ENCODE measurements around the gene ACOXL. TPM values are rescaled to one million over a fixed set of nuclear protein-coding genes. Genes with fewer than 3 reads are reported as not detected.

Gene ACOXL
- total and polyA plus RNA-seq, 9 of the 15 experiments (the other 6 are each of a cell fraction or from before 2014, with no cell fraction given), result 0.31 to 0.56 TPM; not detected in 7

DNA sequence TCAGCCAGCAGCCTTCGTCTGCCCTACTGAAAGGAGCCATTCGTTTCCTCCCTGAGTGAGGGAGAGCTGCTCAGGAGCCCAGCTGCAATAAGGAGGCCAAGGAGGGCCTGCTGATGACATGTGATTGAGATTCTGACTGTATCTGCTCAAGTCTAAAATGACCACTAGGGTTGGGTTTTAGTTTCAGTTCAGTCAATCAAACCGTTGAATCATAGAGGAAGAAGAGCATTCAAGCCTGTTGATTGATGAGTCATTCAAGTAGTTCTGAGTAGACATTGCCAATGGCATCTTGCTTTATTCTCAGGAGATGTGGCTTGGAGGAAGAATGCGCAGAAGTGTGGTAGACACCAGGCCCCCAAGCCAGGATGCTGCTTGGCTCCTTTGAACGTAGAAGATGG is 368.4 kb downstream of the ACOXL start (continued):
- TF ChIP-seq, protein P1, sequence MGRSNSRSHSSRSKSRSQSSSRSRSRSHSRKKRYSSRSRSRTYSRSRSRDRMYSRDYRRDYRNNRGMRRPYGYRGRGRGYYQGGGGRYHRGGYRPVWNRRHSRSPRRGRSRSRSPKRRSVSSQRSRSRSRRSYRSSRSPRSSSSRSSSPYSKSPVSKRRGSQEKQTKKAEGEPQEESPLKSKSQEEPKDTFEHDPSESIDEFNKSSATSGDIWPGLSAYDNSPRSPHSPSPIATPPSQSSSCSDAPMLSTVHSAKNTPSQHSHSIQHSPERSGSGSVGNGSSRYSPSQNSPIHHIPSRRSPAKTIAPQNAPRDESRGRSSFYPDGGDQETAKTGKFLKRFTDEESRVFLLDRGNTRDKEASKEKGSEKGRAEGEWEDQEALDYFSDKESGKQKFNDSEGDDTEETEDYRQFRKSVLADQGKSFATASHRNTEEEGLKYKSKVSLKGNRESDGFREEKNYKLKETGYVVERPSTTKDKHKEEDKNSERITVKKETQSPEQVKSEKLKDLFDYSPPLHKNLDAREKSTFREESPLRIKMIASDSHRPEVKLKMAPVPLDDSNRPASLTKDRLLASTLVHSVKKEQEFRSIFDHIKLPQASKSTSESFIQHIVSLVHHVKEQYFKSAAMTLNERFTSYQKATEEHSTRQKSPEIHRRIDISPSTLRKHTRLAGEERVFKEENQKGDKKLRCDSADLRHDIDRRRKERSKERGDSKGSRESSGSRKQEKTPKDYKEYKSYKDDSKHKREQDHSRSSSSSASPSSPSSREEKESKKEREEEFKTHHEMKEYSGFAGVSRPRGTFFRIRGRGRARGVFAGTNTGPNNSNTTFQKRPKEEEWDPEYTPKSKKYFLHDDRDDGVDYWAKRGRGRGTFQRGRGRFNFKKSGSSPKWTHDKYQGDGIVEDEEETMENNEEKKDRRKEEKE (IDR thresholded peaks at IDR 0.05; ENCODE audit: borderline replicate concordance in 1 of 2, control insufficient read depth in 1 of 2, low read depth in 2 of 2, low read length in 1 of 2), result no peak
- TF ChIP-seq ZNF57 (CRISPR knock-in tag; IDR thresholded peaks at IDR 0.05) (no peak), RFX5 (IDR thresholded peaks at IDR 0.05; ENCODE audit: low read depth, low read length) (no peak), KLF10 (CRISPR knock-in tag; IDR thresholded peaks at IDR 0.05) (no peak), ZNF23 (CRISPR knock-in tag; IDR thresholded peaks at IDR 0.05) (no peak), FOS (IDR thresholded peaks at IDR 0.05; ENCODE audit: extremely low read depth, insufficient read length) (no peak), BCOR (IDR thresholded peaks at IDR 0.05) (no peak), CSDE1 (IDR thresholded peaks at IDR 0.05) (no peak), JUN (IDR thresholded peaks at IDR 0.05; ENCODE audit: borderline replicate concordance, low read depth, low read length) (peak; percentile 63; the same call in 1 of the 2 replicates), JUN (CRISPR knock-in tag; IDR thresholded peaks at IDR 0.05; ENCODE audit: borderline replicate concordance) (no peak), ZNF3 (CRISPR knock-in tag; IDR thresholded peaks at IDR 0.05) (no peak), ZFP1 (CRISPR knock-in tag; IDR thresholded peaks at IDR 0.05) (no peak), ATF7 (IDR thresholded peaks at IDR 0.05) (no peak), MAFK (IDR thresholded peaks at IDR 0.05; ENCODE audit: low read length) (0 out of 2 replicates have a peak, but pooled peaks have one; percentile 2), ZNF408 (CRISPR knock-in tag; IDR thresholded peaks at IDR 0.05; ENCODE audit: low read depth) (no peak), ZNF146 (CRISPR knock-in tag; IDR thresholded peaks at IDR 0.05; ENCODE audit: unreplicated experiment) (no peak), MCM3 (IDR thresholded peaks at IDR 0.05) (no peak), NONO (IDR thresholded peaks at IDR 0.05; ENCODE audit: low read depth in 2 of 2, low read length in 1 of 2) (no peak), XRCC3 (IDR thresholded peaks at IDR 0.05) (no peak), MAFF (IDR thresholded peaks at IDR 0.05; ENCODE audit: low read length) (no peak), ZBTB1 (CRISPR knock-in tag; IDR thresholded peaks at IDR 0.05; ENCODE audit: borderline replicate concordance, low read depth) (no peak)
- TF ChIP-seq, protein P2, sequence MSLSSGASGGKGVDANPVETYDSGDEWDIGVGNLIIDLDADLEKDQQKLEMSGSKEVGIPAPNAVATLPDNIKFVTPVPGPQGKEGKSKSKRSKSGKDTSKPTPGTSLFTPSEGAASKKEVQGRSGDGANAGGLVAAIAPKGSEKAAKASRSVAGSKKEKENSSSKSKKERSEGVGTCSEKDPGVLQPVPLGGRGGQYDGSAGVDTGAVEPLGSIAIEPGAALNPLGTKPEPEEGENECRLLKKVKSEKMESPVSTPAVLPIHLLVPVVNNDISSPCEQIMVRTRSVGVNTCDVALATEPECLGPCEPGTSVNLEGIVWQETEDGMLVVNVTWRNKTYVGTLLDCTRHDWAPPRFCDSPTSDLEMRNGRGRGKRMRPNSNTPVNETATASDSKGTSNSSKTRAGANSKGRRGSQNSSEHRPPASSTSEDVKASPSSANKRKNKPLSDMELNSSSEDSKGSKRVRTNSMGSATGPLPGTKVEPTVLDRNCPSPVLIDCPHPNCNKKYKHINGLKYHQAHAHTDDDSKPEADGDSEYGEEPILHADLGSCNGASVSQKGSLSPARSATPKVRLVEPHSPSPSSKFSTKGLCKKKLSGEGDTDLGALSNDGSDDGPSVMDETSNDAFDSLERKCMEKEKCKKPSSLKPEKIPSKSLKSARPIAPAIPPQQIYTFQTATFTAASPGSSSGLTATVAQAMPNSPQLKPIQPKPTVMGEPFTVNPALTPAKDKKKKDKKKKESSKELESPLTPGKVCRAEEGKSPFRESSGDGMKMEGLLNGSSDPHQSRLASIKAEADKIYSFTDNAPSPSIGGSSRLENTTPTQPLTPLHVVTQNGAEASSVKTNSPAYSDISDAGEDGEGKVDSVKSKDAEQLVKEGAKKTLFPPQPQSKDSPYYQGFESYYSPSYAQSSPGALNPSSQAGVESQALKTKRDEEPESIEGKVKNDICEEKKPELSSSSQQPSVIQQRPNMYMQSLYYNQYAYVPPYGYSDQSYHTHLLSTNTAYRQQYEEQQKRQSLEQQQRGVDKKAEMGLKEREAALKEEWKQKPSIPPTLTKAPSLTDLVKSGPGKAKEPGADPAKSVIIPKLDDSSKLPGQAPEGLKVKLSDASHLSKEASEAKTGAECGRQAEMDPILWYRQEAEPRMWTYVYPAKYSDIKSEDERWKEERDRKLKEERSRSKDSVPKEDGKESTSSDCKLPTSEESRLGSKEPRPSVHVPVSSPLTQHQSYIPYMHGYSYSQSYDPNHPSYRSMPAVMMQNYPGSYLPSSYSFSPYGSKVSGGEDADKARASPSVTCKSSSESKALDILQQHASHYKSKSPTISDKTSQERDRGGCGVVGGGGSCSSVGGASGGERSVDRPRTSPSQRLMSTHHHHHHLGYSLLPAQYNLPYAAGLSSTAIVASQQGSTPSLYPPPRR (CRISPR knock-in tag; IDR thresholded peaks at IDR 0.05; ENCODE audit: borderline replicate concordance), result no peak
- TF ChIP-seq, protein P3, sequence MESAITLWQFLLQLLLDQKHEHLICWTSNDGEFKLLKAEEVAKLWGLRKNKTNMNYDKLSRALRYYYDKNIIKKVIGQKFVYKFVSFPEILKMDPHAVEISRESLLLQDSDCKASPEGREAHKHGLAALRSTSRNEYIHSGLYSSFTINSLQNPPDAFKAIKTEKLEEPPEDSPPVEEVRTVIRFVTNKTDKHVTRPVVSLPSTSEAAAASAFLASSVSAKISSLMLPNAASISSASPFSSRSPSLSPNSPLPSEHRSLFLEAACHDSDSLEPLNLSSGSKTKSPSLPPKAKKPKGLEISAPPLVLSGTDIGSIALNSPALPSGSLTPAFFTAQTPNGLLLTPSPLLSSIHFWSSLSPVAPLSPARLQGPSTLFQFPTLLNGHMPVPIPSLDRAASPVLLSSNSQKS (CRISPR knock-in tag; IDR thresholded peaks at IDR 0.05), result no peak

Data from K562 (cell line).